ENCODE measurements around the gene KLHL25.

DNA sequence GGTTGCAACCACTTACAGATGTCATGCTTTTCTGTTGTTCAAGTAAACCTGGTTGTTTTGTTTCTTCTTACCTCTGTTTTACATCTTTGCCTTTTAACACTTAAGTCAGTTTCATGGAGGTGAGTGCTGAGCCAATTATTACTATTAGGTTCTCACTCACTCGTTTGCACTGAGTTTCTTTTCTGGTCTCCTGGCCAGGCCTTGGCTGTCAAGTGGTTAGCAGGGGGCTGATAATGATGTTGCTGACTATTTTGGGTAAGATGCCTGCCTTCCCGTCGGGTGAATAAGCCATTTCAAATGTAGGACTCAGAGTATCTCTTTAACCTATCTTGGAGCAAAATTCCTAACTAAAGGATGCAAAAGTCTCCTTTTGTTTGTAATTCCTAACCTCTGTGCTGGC, 78.5 kb downstream of the KLHL25 start:
- TF ChIP-seq, protein P1, sequence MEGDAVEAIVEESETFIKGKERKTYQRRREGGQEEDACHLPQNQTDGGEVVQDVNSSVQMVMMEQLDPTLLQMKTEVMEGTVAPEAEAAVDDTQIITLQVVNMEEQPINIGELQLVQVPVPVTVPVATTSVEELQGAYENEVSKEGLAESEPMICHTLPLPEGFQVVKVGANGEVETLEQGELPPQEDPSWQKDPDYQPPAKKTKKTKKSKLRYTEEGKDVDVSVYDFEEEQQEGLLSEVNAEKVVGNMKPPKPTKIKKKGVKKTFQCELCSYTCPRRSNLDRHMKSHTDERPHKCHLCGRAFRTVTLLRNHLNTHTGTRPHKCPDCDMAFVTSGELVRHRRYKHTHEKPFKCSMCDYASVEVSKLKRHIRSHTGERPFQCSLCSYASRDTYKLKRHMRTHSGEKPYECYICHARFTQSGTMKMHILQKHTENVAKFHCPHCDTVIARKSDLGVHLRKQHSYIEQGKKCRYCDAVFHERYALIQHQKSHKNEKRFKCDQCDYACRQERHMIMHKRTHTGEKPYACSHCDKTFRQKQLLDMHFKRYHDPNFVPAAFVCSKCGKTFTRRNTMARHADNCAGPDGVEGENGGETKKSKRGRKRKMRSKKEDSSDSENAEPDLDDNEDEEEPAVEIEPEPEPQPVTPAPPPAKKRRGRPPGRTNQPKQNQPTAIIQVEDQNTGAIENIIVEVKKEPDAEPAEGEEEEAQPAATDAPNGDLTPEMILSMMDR (IDR thresholded peaks at IDR 0.05; ENCODE audit: low read depth, low read length, poor library complexity, severe bottlenecking) = no peak
- no peak for TF ChIP-seq EZH2phosphoT487 (IDR thresholded peaks at IDR 0.05; ENCODE audit: borderline replicate concordance, low read length)

All from DOHH2 (cell line).